AG09309 (cell line): ENCODE results near the gene PACS1.

Experiments
- DNase-seq: peaks from one replicate; pipeline ENCODE4 v3.0.0-alpha.2; 2010; ENCODE audit warnings: low read depth
- H3K4me3 ChIP-seq: 2 replicates; pipeline ENCODE4 v1.5.1; 2011; ENCODE audit warnings: mild to moderate bottlenecking, low read depth, low read length, moderate library complexity; ENCODE audit not compliant: control insufficient read depth
- CTCF ChIP-seq: IDR thresholded peaks from 2 replicates; pipeline ENCODE4 v1.5.1; 2011; ENCODE audit warnings: mild to moderate bottlenecking, low read depth, low read length, inconsistent platforms; ENCODE audit not compliant: insufficient read depth, control insufficient read depth; ENCODE audit errors: missing control alignments

The PACS1 gene

GRCh38 chr11:66285250-66285947 is 215.3 kb downstream of the PACS1 start:
- H3K4me3 ChIP-seq = no peak overlapping the region
- TF ChIP-seq CTCF = no peak
- no peak for DNase-seq

- H3K4me3 ChIP-seq = no peak overlapping the region
- no peak for DNase-seq
- TF ChIP-seq CTCF = no peak
Observed at GRCh38 chr11:66286699-66287098, 216.6 kb downstream of the PACS1 start.

- no peak for DNase-seq
- TF ChIP-seq CTCF = no peak
- peak overlapping the region; percentile 76 for H3K4me3 ChIP-seq
Observed at GRCh38 chr11:66287211-66287888, 217.3 kb downstream of the PACS1 start.

- peak overlapping the region; percentile 76 for H3K4me3 ChIP-seq
- DNase-seq = no peak
- TF ChIP-seq CTCF = no peak
Observed at GRCh38 chr11:66287889-66288670, 218.0 kb downstream of the PACS1 start.

GRCh38 chr11:66288671-66289547 is 218.8 kb downstream of the PACS1 start, which contains the start of gene YIF1A:
Gene YIF1A, minus strand, starts transcription at chr11:66289143. Its CDS starts 158 bp downstream, at chr11:66288985.
- peak; percentile 99 for DNase-seq
- H3K4me3 ChIP-seq = peak within 1 kb of the TSS; percentile 88
- TF ChIP-seq CTCF = no peak
